Activated CD8-positive, alpha-beta memory T cell treated with anti-CD3 and anti-CD28 coated beads, Interleukin-2, amount 50 U/mL, for 1 hour (primary cell): ENCODE measurements around the gene HDAC4.

ENCODE experiments used
- DNase-seq: peaks from one replicate; pipeline ENCODE4 v3.0.0-alpha.2; 2020; ENCODE audit errors: extremely low read depth

Gene HDAC4

GRCh38 chr2:239253701-239254436 is 147.0 kb downstream of the HDAC4 start:
- DNase-seq = no peak

- no peak for DNase-seq
Observed at GRCh38 chr2:239253264-239253663, 147.6 kb downstream of the HDAC4 start.

- DNase-seq = no peak
Observed at GRCh38 chr2:239252801-239253200, 148.0 kb downstream of the HDAC4 start.

- no peak for DNase-seq
Observed at GRCh38 chr2:239252393-239252792, 148.4 kb downstream of the HDAC4 start.

- DNase-seq = no peak
Observed at GRCh38 chr2:239251971-239252370, 148.8 kb downstream of the HDAC4 start.

GRCh38 chr2:239250216-239251081 is 150.4 kb downstream of the HDAC4 start:
- no peak for DNase-seq

GRCh38 chr2:239249776-239250175 is 151.0 kb downstream of the HDAC4 start:
- no peak for DNase-seq

GRCh38 chr2:239249048-239249447 is 151.8 kb downstream of the HDAC4 start:
- DNase-seq = no peak

- DNase-seq = no peak
Observed at GRCh38 chr2:239247401-239248245, 153.2 kb downstream of the HDAC4 start.

GRCh38 chr2:239246723-239247122 is 154.1 kb downstream of the HDAC4 start:
- no peak for DNase-seq

GRCh38 chr2:239245872-239246721 is 154.7 kb downstream of the HDAC4 start:
- DNase-seq = no peak

- DNase-seq = no peak
Observed at GRCh38 chr2:239245107-239245506, 155.7 kb downstream of the HDAC4 start.

- no peak for DNase-seq
Observed at GRCh38 chr2:239244625-239245024, 156.2 kb downstream of the HDAC4 start.

GRCh38 chr2:239241431-239241960 is 159.3 kb downstream of the HDAC4 start:
- DNase-seq = no peak

GRCh38 chr2:239240414-239240881 is 160.4 kb downstream of the HDAC4 start:
- DNase-seq = no peak

- no peak for DNase-seq
Observed at GRCh38 chr2:239239607-239240413, 161.0 kb downstream of the HDAC4 start.

- no peak for DNase-seq
Observed at GRCh38 chr2:239238839-239239606, 161.8 kb downstream of the HDAC4 start.

GRCh38 chr2:239238381-239238780 is 162.4 kb downstream of the HDAC4 start:
- no peak for DNase-seq

GRCh38 chr2:239236808-239237205 is 164.0 kb downstream of the HDAC4 start:
- no peak for DNase-seq
